Fibroblast of villous mesenchyme (primary cell): Measurements from ENCODE around the gene KLHL15. TPM values are rescaled to one million over a fixed set of nuclear protein-coding genes. Genes with fewer than 3 reads are reported as not detected.
"Not testable (repeated sequence)": the region's sequence is repeated elsewhere in the genome, so short reads cannot be mapped to it uniquely, and the experiment has no call there.

Experiments used
- DNase-seq: peaks from one replicate; pipeline ENCODE4 v3.0.0-alpha.2; 2010; ENCODE audit warnings: low read depth
- H3K4me3 ChIP-seq: 2 replicates; pipeline ENCODE4 v1.5.1; 2011; ENCODE audit warnings: low read depth, mild to moderate bottlenecking, low read length
- total RNA-seq: library from RNA; depleted of rRNA; stranded (reverse); fragments of >200 nt; gene quantifications from 2 replicates; pipeline ENCODE4 v1.2.3, GENCODE V29; 2012
- TF ChIP-seq, protein P1 (sequence below): IDR thresholded peaks from 2 replicates; pipeline ENCODE4 v1.5.1; 2012; ENCODE audit warnings: low read depth, mild to moderate bottlenecking, low read length; ENCODE audit not compliant: insufficient read depth

The KLHL15 gene
- total RNA-seq, 1 donor, result 12.5 TPM

- no peak for DNase-seq
- TF ChIP-seq, protein P1, sequence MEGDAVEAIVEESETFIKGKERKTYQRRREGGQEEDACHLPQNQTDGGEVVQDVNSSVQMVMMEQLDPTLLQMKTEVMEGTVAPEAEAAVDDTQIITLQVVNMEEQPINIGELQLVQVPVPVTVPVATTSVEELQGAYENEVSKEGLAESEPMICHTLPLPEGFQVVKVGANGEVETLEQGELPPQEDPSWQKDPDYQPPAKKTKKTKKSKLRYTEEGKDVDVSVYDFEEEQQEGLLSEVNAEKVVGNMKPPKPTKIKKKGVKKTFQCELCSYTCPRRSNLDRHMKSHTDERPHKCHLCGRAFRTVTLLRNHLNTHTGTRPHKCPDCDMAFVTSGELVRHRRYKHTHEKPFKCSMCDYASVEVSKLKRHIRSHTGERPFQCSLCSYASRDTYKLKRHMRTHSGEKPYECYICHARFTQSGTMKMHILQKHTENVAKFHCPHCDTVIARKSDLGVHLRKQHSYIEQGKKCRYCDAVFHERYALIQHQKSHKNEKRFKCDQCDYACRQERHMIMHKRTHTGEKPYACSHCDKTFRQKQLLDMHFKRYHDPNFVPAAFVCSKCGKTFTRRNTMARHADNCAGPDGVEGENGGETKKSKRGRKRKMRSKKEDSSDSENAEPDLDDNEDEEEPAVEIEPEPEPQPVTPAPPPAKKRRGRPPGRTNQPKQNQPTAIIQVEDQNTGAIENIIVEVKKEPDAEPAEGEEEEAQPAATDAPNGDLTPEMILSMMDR, result no peak
- no peak overlapping the region for H3K4me3 ChIP-seq
These were observed 45.8 kb downstream of the KLHL15 start for GRCh38 chrX:23981222-23981621.

- DNase-seq, result peak; percentile 28
- H3K4me3 ChIP-seq, result no peak overlapping the region
- TF ChIP-seq, protein P1, result no peak
These were observed 47.0 kb downstream of the KLHL15 start for GRCh38 chrX:23980011-23980441.

DNA sequence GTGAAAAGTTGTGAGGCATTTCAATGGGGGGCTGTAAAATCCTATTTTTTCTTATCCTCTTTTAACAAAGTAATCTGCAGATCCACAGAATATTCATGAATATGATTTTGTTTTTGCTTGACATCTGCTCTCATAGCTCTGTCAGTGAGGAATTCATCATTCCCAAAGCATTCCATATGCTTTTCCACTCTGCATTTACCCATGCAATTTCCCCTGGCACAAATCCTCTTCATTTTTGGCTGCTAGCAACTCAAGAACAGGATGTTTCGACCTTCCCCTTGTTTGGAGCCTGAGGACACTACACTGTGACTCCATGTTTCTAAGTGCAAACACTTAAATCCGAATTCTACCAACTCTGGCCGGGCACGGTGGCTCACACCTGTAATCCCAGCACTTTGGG lies 48.5 kb downstream of the KLHL15 start:
- no peak for DNase-seq
- H3K4me3 ChIP-seq, result no peak overlapping the region
- TF ChIP-seq, protein P1, result no peak

GRCh38 chrX:23965630-23966029 lies 61.4 kb downstream of the KLHL15 start:
- DNase-seq, H3K4me3 ChIP-seq: not testable (repeated sequence)

DNA sequence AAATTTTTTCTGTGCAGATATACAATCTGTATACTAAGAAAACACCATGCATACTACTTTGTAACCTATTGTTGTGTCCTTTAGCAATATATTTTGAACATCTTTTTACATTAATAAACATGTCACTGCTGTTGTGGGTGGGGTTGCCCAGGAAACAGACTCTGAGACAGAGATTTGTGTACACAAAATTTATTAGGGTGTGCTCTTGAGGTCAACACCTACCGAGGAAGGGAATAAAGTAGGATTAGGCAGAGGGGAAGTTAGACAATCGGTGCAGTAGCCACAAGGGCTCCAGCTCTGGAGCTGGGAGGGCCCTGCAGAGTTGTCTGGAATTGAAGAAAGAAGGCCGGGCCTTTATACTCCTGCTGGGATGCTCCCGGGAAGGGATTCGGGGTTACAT lies 62.8 kb downstream of the KLHL15 start:
- TF ChIP-seq, protein P1, result no peak
- H3K4me3 ChIP-seq, result no peak overlapping the region

DNA sequence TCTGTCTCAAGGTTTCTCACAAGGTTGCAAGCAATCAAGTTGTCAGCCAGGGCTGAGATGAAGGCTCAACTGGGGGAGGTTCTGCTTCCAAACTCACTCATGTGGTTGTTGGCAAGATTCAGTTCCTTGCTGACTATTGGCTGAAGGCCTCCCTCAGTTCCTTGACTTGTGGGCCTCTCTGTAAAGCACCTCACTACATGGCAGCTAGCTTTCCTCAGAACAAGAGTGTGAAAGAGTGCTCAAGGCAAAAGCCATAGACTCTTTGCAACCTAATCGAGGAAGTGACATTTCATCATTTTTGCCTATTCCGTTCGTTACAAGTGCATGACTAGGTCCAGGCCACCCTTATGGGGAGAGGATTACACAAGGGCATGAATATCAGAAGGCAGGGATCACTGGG lies 67.2 kb downstream of the KLHL15 start:
- no peak for DNase-seq
- TF ChIP-seq, protein P1, result no peak

More for the DNA sequence above, 62.8 kb downstream of the KLHL15 start:
- peak; percentile 30 for DNase-seq

GRCh38 chrX:23954396-23954795 lies 72.6 kb downstream of the KLHL15 start:
- TF ChIP-seq, protein P1, result no peak
- H3K4me3 ChIP-seq, result no peak overlapping the region
- no peak for DNase-seq

More for the DNA sequence above, 67.2 kb downstream of the KLHL15 start:
- no peak overlapping the region for H3K4me3 ChIP-seq
